Measurements from ENCODE around the gene TNIP1.

The TNIP1 gene

GRCh38 chr5:151081431-151082281 is 822 bp upstream of the TNIP1 start:
- Histone ChIP-seq H3K27ac (ENCODE audit: low read length) (peak overlapping the region; percentile 99), H3K36me3 (ENCODE audit: control insufficient read depth in 1 of 2, insufficient read depth in 2 of 2, low read length in 2 of 2) (peaks cover 4 to 8% of the 10 kb centered on the region in 2 donors), H3K27me3 (ENCODE audit: low read depth, low read length) (no peaks in the 10 kb centered on the region), H3K9me3 (ENCODE audit: control insufficient read depth in 1 of 2, low read length in 2 of 2) (no peaks in the 10 kb centered on the region), H3K4me1 (ENCODE audit: control insufficient read depth in 1 of 2, insufficient read depth in 2 of 2, low read length in 2 of 2) (peaks cover 26 to 41% of the 10 kb centered on the region in 2 donors), H3K4me3 (ENCODE audit: low read depth in 1 of 2, low read length in 2 of 2) (peak overlapping the region; percentile 70 to 90)

- Histone ChIP-seq H3K4me3 (ENCODE audit: low read depth in 1 of 2, low read length in 2 of 2) (peak overlapping the region; percentile 70 to 90), H3K4me1 (ENCODE audit: control insufficient read depth in 1 of 2, insufficient read depth in 2 of 2, low read length in 2 of 2) (peaks cover 28 to 29% of the 10 kb centered on the region in 2 donors), H3K36me3 (ENCODE audit: control insufficient read depth in 1 of 2, insufficient read depth in 2 of 2, low read length in 2 of 2) (peaks cover 4 to 8% of the 10 kb centered on the region in 2 donors), H3K27me3 (ENCODE audit: low read depth, low read length) (no peaks in the 10 kb centered on the region), H3K9me3 (ENCODE audit: control insufficient read depth in 1 of 2, low read length in 2 of 2) (no peaks in the 10 kb centered on the region), H3K27ac (ENCODE audit: low read length) (peak overlapping the region; percentile 99)
Measured at GRCh38 chr5:151079838-151080612, 809 bp downstream of the TNIP1 start.

DNA sequence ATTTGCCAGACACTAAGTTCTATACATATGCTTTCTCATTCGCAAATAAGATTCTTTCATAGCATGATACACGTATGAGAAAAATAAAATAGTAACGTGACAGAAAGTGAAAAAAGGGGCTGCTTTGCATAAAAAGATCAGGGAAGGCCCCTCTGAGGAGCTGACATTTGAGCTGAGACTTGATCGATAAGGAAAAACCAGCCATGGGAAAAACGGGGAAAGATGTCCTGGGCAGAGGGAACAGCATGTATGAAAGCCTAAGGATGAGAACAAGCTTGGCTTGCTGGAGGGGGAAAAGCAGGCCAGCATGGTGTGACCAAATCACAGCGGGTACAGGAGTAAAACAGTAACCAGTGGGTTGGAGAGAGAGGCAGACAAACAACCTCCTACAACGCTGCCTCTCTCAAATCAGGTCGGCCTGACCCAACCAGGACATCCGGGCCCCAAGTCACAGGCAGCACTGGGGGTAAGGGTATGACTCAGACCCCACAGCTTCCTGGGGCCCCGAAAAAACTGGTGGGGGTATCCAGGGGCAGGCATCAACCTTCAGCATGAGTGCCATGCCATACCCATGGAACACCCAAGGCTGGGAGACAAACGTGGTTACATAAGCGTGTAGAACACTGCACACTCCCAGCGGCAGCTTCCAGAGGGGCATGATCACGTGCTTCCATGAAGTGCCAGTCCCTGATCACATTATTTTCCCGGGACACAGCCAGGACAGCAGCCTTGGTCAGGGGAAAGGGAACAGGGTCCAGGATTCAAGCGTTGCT is 2.2 kb downstream of the TNIP1 start:
- Histone ChIP-seq H3K27ac (ENCODE audit: low read length) (no peak overlapping the region), H3K4me1 (ENCODE audit: control insufficient read depth in 1 of 2, insufficient read depth in 2 of 2, low read length in 2 of 2) (peaks cover 21 to 28% of the 10 kb centered on the region in 2 donors), H3K9me3 (ENCODE audit: control insufficient read depth in 1 of 2, low read length in 2 of 2) (no peaks in the 10 kb centered on the region), H3K4me3 (ENCODE audit: low read depth in 1 of 2, low read length in 2 of 2) (peak overlapping the region in 1 of 2 donors; percentile 21), H3K27me3 (ENCODE audit: low read depth, low read length) (no peaks in the 10 kb centered on the region), H3K36me3 (ENCODE audit: control insufficient read depth in 1 of 2, insufficient read depth in 2 of 2, low read length in 2 of 2) (peaks cover 6 to 8% of the 10 kb centered on the region in 2 donors)

DNA sequence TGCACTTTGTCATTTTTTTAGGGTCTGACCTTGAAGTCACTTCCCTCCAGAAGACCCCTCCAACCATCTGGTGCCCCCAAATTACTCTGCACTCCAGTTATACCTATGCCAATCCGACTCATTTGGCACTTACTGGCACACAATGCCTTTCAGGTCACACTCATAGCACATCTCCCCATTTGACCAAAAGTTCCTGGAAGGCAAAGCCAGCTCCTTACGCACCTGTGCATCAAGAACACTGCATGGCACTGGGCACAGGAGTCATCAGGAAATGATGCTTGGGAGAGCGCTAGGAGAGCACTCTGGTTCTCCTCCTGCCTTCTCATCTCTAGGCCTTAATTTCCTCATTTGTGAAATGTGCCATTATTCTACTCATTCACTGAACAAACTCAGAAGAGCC is 2.9 kb downstream of the TNIP1 start:
- no peak overlapping the region for H3K27ac ChIP-seq (ENCODE audit: low read length)
- H3K4me1 ChIP-seq (ENCODE audit: control insufficient read depth in 1 of 2, insufficient read depth in 2 of 2, low read length in 2 of 2) = peaks cover 16 to 28% of the 10 kb centered on the region in 2 donors
- no peaks in the 10 kb centered on the region for H3K9me3 ChIP-seq (ENCODE audit: control insufficient read depth in 1 of 2, low read length in 2 of 2)
- H3K36me3 ChIP-seq (ENCODE audit: control insufficient read depth in 1 of 2, insufficient read depth in 2 of 2, low read length in 2 of 2) = peaks cover 7 to 8% of the 10 kb centered on the region in 2 donors
- H3K4me3 ChIP-seq (ENCODE audit: low read depth in 1 of 2, low read length in 2 of 2) = no peak overlapping the region
- no peaks in the 10 kb centered on the region for H3K27me3 ChIP-seq (ENCODE audit: low read depth, low read length)

DNA sequence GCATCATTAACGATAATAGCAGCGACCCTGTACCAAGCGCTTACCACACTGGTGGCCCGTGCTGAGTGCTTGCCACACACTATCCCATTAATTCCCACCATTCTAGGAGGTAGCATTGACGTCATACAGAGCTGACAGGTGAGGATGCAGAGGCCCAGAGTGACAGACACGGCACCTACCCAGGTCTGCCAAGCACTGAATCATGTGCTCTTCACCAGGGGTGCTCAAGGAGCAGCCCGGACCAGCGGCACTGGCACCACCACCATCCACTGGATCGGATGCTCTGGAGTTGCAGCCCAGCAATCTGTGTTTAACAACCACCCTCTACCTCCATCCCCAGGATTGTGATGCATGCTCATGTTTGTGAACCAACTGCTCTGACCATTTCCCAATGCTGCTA is 3.4 kb downstream of the TNIP1 start:
- Histone ChIP-seq H3K4me3 (ENCODE audit: low read depth in 1 of 2, low read length in 2 of 2) (no peak overlapping the region), H3K27ac (ENCODE audit: low read length) (no peak overlapping the region), H3K27me3 (ENCODE audit: low read depth, low read length) (no peaks in the 10 kb centered on the region), H3K36me3 (ENCODE audit: control insufficient read depth in 1 of 2, insufficient read depth in 2 of 2, low read length in 2 of 2) (peaks cover 7 to 8% of the 10 kb centered on the region in 2 donors), H3K9me3 (ENCODE audit: control insufficient read depth in 1 of 2, low read length in 2 of 2) (no peaks in the 10 kb centered on the region), H3K4me1 (ENCODE audit: control insufficient read depth in 1 of 2, insufficient read depth in 2 of 2, low read length in 2 of 2) (peaks cover 14 to 33% of the 10 kb centered on the region in 2 donors)

GRCh38 chr5:151076616-151077015 is 4.2 kb downstream of the TNIP1 start:
- Histone ChIP-seq H3K4me3 (ENCODE audit: low read depth in 1 of 2, low read length in 2 of 2) (no peak overlapping the region), H3K27me3 (ENCODE audit: low read depth, low read length) (no peaks in the 10 kb centered on the region), H3K4me1 (ENCODE audit: control insufficient read depth in 1 of 2, insufficient read depth in 2 of 2, low read length in 2 of 2) (peaks cover 14 to 36% of the 10 kb centered on the region in 2 donors), H3K36me3 (ENCODE audit: control insufficient read depth in 1 of 2, insufficient read depth in 2 of 2, low read length in 2 of 2) (peaks cover 7 to 8% of the 10 kb centered on the region in 2 donors), H3K9me3 (ENCODE audit: control insufficient read depth in 1 of 2, low read length in 2 of 2) (no peaks in the 10 kb centered on the region), H3K27ac (ENCODE audit: low read length) (no peak overlapping the region)

DNA sequence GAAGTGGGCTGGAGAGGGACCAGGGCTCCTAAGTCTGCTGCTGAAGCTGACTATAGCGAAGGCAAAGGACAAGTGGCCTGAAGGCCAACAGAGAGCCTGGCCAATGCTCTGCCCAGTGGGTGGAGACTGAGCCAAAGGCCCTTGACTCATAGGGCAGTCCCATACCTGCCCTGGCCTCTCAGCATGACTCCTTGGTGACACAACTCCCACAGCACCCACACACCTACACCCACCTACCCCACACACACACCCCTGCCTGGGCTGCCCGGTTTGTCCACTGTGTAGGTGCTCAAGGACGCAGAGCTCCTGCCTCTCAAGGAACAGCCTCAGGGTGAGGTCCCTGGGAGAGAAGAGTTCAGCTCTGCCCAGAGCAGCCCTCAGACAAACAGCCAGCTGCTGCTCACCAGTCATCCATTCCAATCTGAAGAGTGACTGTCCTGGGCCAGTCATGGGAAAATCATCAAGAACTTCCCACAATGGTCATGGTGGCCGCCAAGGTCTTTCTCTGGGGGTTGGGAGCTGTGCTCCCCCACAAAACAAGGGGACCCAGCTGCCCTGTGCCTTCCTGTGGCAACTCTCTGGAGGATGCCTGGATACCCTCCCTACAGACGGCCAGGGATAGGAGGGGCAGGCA is 5.0 kb downstream of the TNIP1 start:
- Histone ChIP-seq H3K4me3 (ENCODE audit: low read depth in 1 of 2, low read length in 2 of 2) (no peak overlapping the region), H3K27me3 (ENCODE audit: low read depth, low read length) (no peaks in the 10 kb centered on the region), H3K36me3 (ENCODE audit: control insufficient read depth in 1 of 2, insufficient read depth in 2 of 2, low read length in 2 of 2) (peaks cover 7 to 8% of the 10 kb centered on the region in 2 donors), H3K9me3 (ENCODE audit: control insufficient read depth in 1 of 2, low read length in 2 of 2) (no peaks in the 10 kb centered on the region), H3K4me1 (ENCODE audit: control insufficient read depth in 1 of 2, insufficient read depth in 2 of 2, low read length in 2 of 2) (peaks cover 14 to 37% of the 10 kb centered on the region in 2 donors), H3K27ac (ENCODE audit: low read length) (no peak overlapping the region)

- Histone ChIP-seq H3K4me3 (ENCODE audit: low read depth in 1 of 2, low read length in 2 of 2) (no peak overlapping the region), H3K36me3 (ENCODE audit: control insufficient read depth in 1 of 2, insufficient read depth in 2 of 2, low read length in 2 of 2) (peaks cover 4 to 7% of the 10 kb centered on the region in 2 donors), H3K27ac (ENCODE audit: low read length) (no peak overlapping the region), H3K9me3 (ENCODE audit: control insufficient read depth in 1 of 2, low read length in 2 of 2) (no peaks in the 10 kb centered on the region), H3K27me3 (ENCODE audit: low read depth, low read length) (no peaks in the 10 kb centered on the region), H3K4me1 (ENCODE audit: control insufficient read depth in 1 of 2, insufficient read depth in 2 of 2, low read length in 2 of 2) (peaks cover 9 to 41% of the 10 kb centered on the region in 2 donors)
Measured at GRCh38 chr5:151074557-151074956, 6.3 kb downstream of the TNIP1 start.

DNA sequence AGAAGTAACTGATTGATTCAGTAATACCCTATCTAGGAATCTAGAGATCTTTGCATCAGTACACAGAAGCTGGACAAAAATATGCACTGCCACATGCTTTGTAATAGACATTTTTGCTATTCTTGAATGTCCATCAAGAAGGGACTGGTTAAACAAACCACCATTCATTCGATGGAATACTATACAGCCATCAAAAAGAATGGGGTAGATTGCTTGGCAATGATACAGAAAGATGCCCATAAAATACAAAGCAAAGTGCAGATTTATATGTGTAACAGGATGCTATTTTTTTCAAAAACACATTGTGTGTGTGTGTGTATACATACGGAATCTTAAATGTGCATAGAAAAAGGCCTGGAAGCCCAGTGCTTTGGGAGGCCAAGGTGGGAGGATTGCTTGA is 7.6 kb downstream of the TNIP1 start:
- no peak overlapping the region for H3K27ac ChIP-seq (ENCODE audit: low read length)
- H3K36me3 ChIP-seq (ENCODE audit: control insufficient read depth in 1 of 2, insufficient read depth in 2 of 2, low read length in 2 of 2) = peaks cover 0 to 7% of the 10 kb centered on the region in 2 donors

GRCh38 chr5:151072630-151073025 is 8.2 kb downstream of the TNIP1 start:
- Histone ChIP-seq H3K27ac (ENCODE audit: low read length) (no peak overlapping the region), H3K36me3 (ENCODE audit: control insufficient read depth in 1 of 2, insufficient read depth in 2 of 2, low read length in 2 of 2) (peaks cover 0 to 3% of the 10 kb centered on the region in 2 donors), H3K27me3 (ENCODE audit: low read depth, low read length) (no peaks in the 10 kb centered on the region), H3K4me3 (ENCODE audit: low read depth in 1 of 2, low read length in 2 of 2) (no peak overlapping the region), H3K9me3 (ENCODE audit: control insufficient read depth in 1 of 2, low read length in 2 of 2) (no peaks in the 10 kb centered on the region), H3K4me1 (ENCODE audit: control insufficient read depth in 1 of 2, insufficient read depth in 2 of 2, low read length in 2 of 2) (peaks cover 17 to 43% of the 10 kb centered on the region in 2 donors)

More for the DNA sequence above, 7.6 kb downstream of the TNIP1 start:
- Histone ChIP-seq H3K4me3 (ENCODE audit: low read depth in 1 of 2, low read length in 2 of 2) (no peak overlapping the region), H3K9me3 (ENCODE audit: control insufficient read depth in 1 of 2, low read length in 2 of 2) (no peaks in the 10 kb centered on the region), H3K4me1 (ENCODE audit: control insufficient read depth in 1 of 2, insufficient read depth in 2 of 2, low read length in 2 of 2) (peaks cover 17 to 44% of the 10 kb centered on the region in 2 donors), H3K27me3 (ENCODE audit: low read depth, low read length) (no peaks in the 10 kb centered on the region)

Measured in muscle layer of duodenum (tissue), 2 donors.